K562 (cell line): ENCODE results near the gene PRSS56. TPM values are rescaled to one million over a fixed set of nuclear protein-coding genes. Genes with fewer than 3 reads are reported as not detected.

Source experiments
- ATAC-seq: fragments of 200-7000 bp; cut with Tn5 transposase; 3 replicates; pipeline ENCODE4 v1.9.1; 2020; ENCODE audit warnings: moderate library complexity
- BruUV-seq: library from RNA; stranded (reverse); fragments of 400-500 nt; replicated peaks from 2 replicates; lab custom pipeline; 2021; lab: Mats Ljungman, UMichigan
- CTCF ChIA-PET: fragments of 300-600 bp; formaldehyde crosslinking; extraction: SDS; loops from one replicate; lab custom pipeline; 2021; ENCODE audit warnings: low intra/inter-chr PET ratio; lab: Yijun Ruan, JAX
- POLR2A ChIA-PET: fragments of 300-600, 350-650 bp; sonication (Branson Sonifier 250); formaldehyde crosslinking; extraction: SDS; loops from one replicate; lab custom pipeline; 2021; ENCODE audit warnings: antibody characterized with exemption, inconsistent platforms; lab: Yijun Ruan, JAX
- DNase-seq, 4 experiments: peaks; one replicate each; pipeline versions ENCODE4 v3.0.0 to v3.0.0-alpha.2; 2011 to 2018; ENCODE audit warnings: low spot score in 3 of 4, mixed read lengths in 3 of 4; ENCODE audit errors: extremely low read depth in 1 of 4
- FAIRE-seq: peaks from 2 replicates; lab custom pipeline; 2011; peaks lifted over from hg19 to GRCh38; lab: Jason Lieb, UNC
- H2AFZ ChIP-seq: 2 replicates; pipeline ENCODE4 v1.6.0; 2011; ENCODE audit warnings: low read depth, low read length, control low read depth, inconsistent platforms
- H3K27ac ChIP-seq: fragments of 200-600 bp; 3 replicates; pipeline ENCODE4 v1.8.0; 2011; ENCODE audit warnings: low read depth, mild to moderate bottlenecking, control low read depth, inconsistent platforms, low read length, moderate library complexity, mixed read lengths; ENCODE audit errors: extremely low read depth
- H3K27me3 ChIP-seq, 2 experiments: fragments of 300-600 bp in 1 of 2; 2 replicates in 1 of 2; 3 replicates in 1 of 2; pipeline versions ENCODE4 v1.6.0 to v1.8.0; 2011; ENCODE audit warnings: inconsistent platforms in 2 of 2, low read length in 2 of 2, mild to moderate bottlenecking in 1 of 2, mixed read lengths in 1 of 2, moderate library complexity in 1 of 2; ENCODE audit not compliant: control insufficient read depth in 2 of 2, insufficient read depth in 2 of 2
- H3K36me3 ChIP-seq: fragments of 300-600 bp; 3 replicates; pipeline ENCODE4 v1.8.0; 2011; ENCODE audit warnings: mild to moderate bottlenecking, low read length, inconsistent platforms; ENCODE audit not compliant: control insufficient read depth, insufficient read depth
- H3K4me1 ChIP-seq, 2 experiments: fragments of 200-600 bp in 1 of 2; replicated peaks in 1 of 2; 2 replicates in 1 of 2; 3 replicates in 1 of 2; pipeline versions ENCODE4 v1.5.1 to v1.8.0; 2011; ENCODE audit warnings: inconsistent platforms in 2 of 2, low read length in 2 of 2, mild to moderate bottlenecking in 1 of 2, mixed read lengths in 1 of 2, moderate library complexity in 1 of 2; ENCODE audit not compliant: control insufficient read depth in 2 of 2, insufficient read depth in 2 of 2
- H3K4me2 ChIP-seq: 2 replicates; pipeline ENCODE4 v1.6.1; 2011; ENCODE audit warnings: low read length, control low read depth, inconsistent platforms, mixed read lengths; ENCODE audit not compliant: insufficient read depth
- H3K4me3 ChIP-seq: fragments of 200-600 bp; sonication (generic), shearing (Covaris generic); 2 replicates; pipeline ENCODE4 v1.5.1; 2016; ENCODE audit warnings: control low read depth, inconsistent platforms
- H3K79me2 ChIP-seq: fragments of 200-600 bp; 3 replicates; pipeline ENCODE4 v1.8.0; 2011; ENCODE audit warnings: low read length, inconsistent platforms; ENCODE audit not compliant: control insufficient read depth, insufficient read depth
- H3K9ac ChIP-seq, 2 experiments: 2 replicates each; pipeline versions ENCODE4 v1.6.0 to v1.6.1; 2011; ENCODE audit warnings: low read depth in 2 of 2, low read length in 2 of 2, control low read depth in 1 of 2, inconsistent platforms in 1 of 2, mild to moderate bottlenecking in 1 of 2, mixed read lengths in 1 of 2; ENCODE audit not compliant: insufficient read depth in 1 of 2
- H3K9me1 ChIP-seq: one replicate; pipeline ENCODE4 v1.6.0; 2011; ENCODE audit warnings: inconsistent platforms, mild to moderate bottlenecking, low read length, moderate library complexity; ENCODE audit not compliant: control insufficient read depth, insufficient read depth
- H3K9me3 ChIP-seq: replicated peaks from 2 replicates; pipeline ENCODE4 v1.5.1; 2011; ENCODE audit warnings: low read depth, low read length, inconsistent platforms; ENCODE audit not compliant: control insufficient read depth, insufficient read depth
- H4K20me1 ChIP-seq: replicated peaks from 2 replicates; pipeline ENCODE4 v1.6.1; 2011; ENCODE audit warnings: low read length, inconsistent platforms, mixed read lengths; ENCODE audit not compliant: control insufficient read depth, insufficient read depth
- CREB3L1 ChIP-seq: fragments of 450-650 bp; IDR thresholded peaks from 2 replicates; pipeline ENCODE4 v1.6.1; 2014; ENCODE audit warnings: low read depth, mild to moderate bottlenecking, moderate library complexity, borderline replicate concordance
- E2F6 ChIP-seq, 2 experiments: IDR thresholded peaks; 2 replicates each; pipeline ENCODE4 v1.6.1; 2011; ENCODE audit warnings: borderline replicate concordance in 1 of 2, control low read depth in 1 of 2, low read depth in 1 of 2, low read length in 1 of 2, mild to moderate bottlenecking in 1 of 2, mixed read lengths in 1 of 2, moderate library complexity in 1 of 2; ENCODE audit not compliant: insufficient read depth in 1 of 2, insufficient read length in 1 of 2, poor library complexity in 1 of 2, severe bottlenecking in 1 of 2; ENCODE audit errors: extremely low read depth in 1 of 2
- GTF2A2 ChIP-seq: IDR thresholded peaks from 2 replicates; pipeline ENCODE4 v1.6.1; 2016; ENCODE audit warnings: mild to moderate bottlenecking, missing genetic modification characterization, missing compliant biosample characterization
- MGA ChIP-seq: fragments of 450-650 bp; IDR thresholded peaks from 2 replicates; pipeline ENCODE4 v1.6.1; 2016; ENCODE audit warnings: mild to moderate bottlenecking, moderate library complexity
- RBM14 ChIP-seq: fragments of 200-400 bp; formaldehyde crosslinking; IDR thresholded peaks from 2 replicates; pipeline ENCODE4 v1.6.1; 2018; ENCODE audit warnings: low read depth, mild to moderate bottlenecking, low read length, moderate library complexity, borderline replicate concordance; ENCODE audit not compliant: insufficient read depth
- WGBS: fragments of 100-300 bp; shearing (Covaris generic); methylation state at CpG from one replicate; pipeline ENCODE4 v1.1.6; 2016; ENCODE audit warnings: low coverage, mixed read lengths; ENCODE audit not compliant: insufficient coverage; ENCODE audit errors: missing lambda C conversion rate; 5-methylcytosine and 5-hydroxymethylcytosine counted together
- in situ Hi-C: fragments of 300-500 bp; cut with MboI; formaldehyde crosslinking; loops from 4 replicates; pipeline ENCODE4 v1.15.0; 2018; ENCODE audit warnings: inconsistent platforms, mixed read lengths
- intact Hi-C: fragments of 100-400 bp; cut with micrococcal nuclease; formaldehyde crosslinking; loops from 2 replicates; pipeline ENCODE4 v1.14.2; 2022
- polyA plus RNA-seq, 8 experiments: library from polyadenylated mRNA; depleted of rRNA in 4 of 8; stranded (reverse) in 5 of 8; unstranded in 3 of 8; fragments of >200 nt; fragmentation: Nextera tagmentation in 2 of 8; fragmentation: Illumina TruSeq in 1 of 8; extraction: Ambion mirVana in 2 of 8; extraction: Trizol in 1 of 8; gene quantifications; 2 replicates each; pipeline versions ENCODE4 v1.2.1 to v1.2.3, GENCODE V29; 2011 to 2014; ENCODE audit warnings: inconsistent platforms in 1 of 8, missing spikeins in 1 of 8
- total RNA-seq, 7 experiments: library from RNA; depleted of rRNA in 6 of 7; stranded (reverse); fragments of >200 nt in 6 of 7; fragmentation: Illumina TruSeq in 2 of 7; extraction: Trizol in 2 of 7; gene quantifications; 2 replicates each; pipeline versions ENCODE4 v1.2.1 to v1.2.3, GENCODE V29; 2011 to 2021; ENCODE audit warnings: low replicate concordance in 1 of 7

Gene PRSS56
- total and polyA plus RNA-seq, 9 of the 15 experiments (the other 6 are each of a cell fraction or from before 2014, with no cell fraction given), result not detected

GRCh38 chr2:232541195-232541960 is 21.2 kb downstream of the PRSS56 start:
- FAIRE-seq (no peak), ATAC-seq (peak; percentile 5; the same call in 1 of the 3 replicates), DNase-seq (peak in 1 of 4 experiments; percentile 23)
- Histone ChIP-seq H3K4me2 (no peak overlapping the region), H3K27ac (no peak overlapping the region), H3K27me3 (no peaks in the 10 kb centered on the region), H3K4me3 (no peak overlapping the region), H3K36me3 (no peaks in the 10 kb centered on the region), H3K4me1 (peaks cover 0 to 38% of the 10 kb centered on the region in 2 experiments; a peak in 3 of 5 replicates), H3K79me2 (no peaks in the 10 kb centered on the region), H3K9ac (peak overlapping the region in 1 of 2 experiments; percentile 26; a peak in 1 of 4 replicates), H3K9me1 (no peaks in the 10 kb centered on the region), H2AFZ (no peak overlapping the region), H3K9me3 (no peaks in the 10 kb centered on the region), H4K20me1 (no peaks in the 10 kb centered on the region)
- WGBS, result 32% methylated on average over 13 of the region's 19 CpGs
- ChIA-PET POLR2A (interaction anchor here (0.7 to 1.1 kb wide), 2 partner anchors 9 to 10 kb away, joined by 3 read pairs; partner anchors contain the start of genes EIF4E2 and TIGD1), CTCF (no interaction called here)
- in situ Hi-C loops (no loop called here), intact Hi-C loops (no loop called here)
- BruUV-seq, result no TSS peak
- TF ChIP-seq MGA, result peak; percentile 17; the same call in 1 of the 2 replicates
- no peak for TF ChIP-seq CREB3L1
- TF ChIP-seq E2F6 (IDR thresholded peaks at IDR 0.05; ENCODE audit: borderline replicate concordance in 1 of 2, extremely low read depth in 1 of 2, insufficient read depth in 1 of 2, insufficient read length in 1 of 2, low read depth in 1 of 2, low read length in 1 of 2, poor library complexity in 1 of 2, severe bottlenecking in 1 of 2), result peak in 1 of 2 experiments; percentile 29
- TF ChIP-seq RBM14, result no peak
- TF ChIP-seq GTF2A2, result no peak
